WI38 (cell line): ENCODE data around the gene MBOAT1.

ENCODE experiments used
- H3K4me3 ChIP-seq: 2 replicates; pipeline ENCODE4 v1.5.1; 2011; ENCODE audit warnings: low read depth, mild to moderate bottlenecking, control low read depth, low read length
- CTCF ChIP-seq: IDR thresholded peaks from 2 replicates; pipeline ENCODE4 v1.5.1; 2012; ENCODE audit warnings: low read depth, mild to moderate bottlenecking, control low read depth, low read length

Gene MBOAT1

GRCh38 chr6:20202324-20202658 is 10.0 kb downstream of the MBOAT1 start:
- H3K4me3 ChIP-seq: no peak overlapping the region
- no peak for TF ChIP-seq CTCF

- no peak overlapping the region for H3K4me3 ChIP-seq
- no peak for TF ChIP-seq CTCF
Observed at GRCh38 chr6:20200761-20201630, 11.3 kb downstream of the MBOAT1 start.

- no peak for TF ChIP-seq CTCF
- no peak overlapping the region for H3K4me3 ChIP-seq
Observed at GRCh38 chr6:20198775-20199174, 13.5 kb downstream of the MBOAT1 start.

- H3K4me3 ChIP-seq: no peak overlapping the region
- no peak for TF ChIP-seq CTCF
Observed at GRCh38 chr6:20198156-20198774, 14.0 kb downstream of the MBOAT1 start.

GRCh38 chr6:20197251-20197650 is 15.0 kb downstream of the MBOAT1 start:
- H3K4me3 ChIP-seq: no peak overlapping the region
- TF ChIP-seq CTCF: no peak

- no peak for TF ChIP-seq CTCF
- no peak overlapping the region for H3K4me3 ChIP-seq
Observed at GRCh38 chr6:20192625-20193024, 19.6 kb downstream of the MBOAT1 start.

- no peak for TF ChIP-seq CTCF
Observed at GRCh38 chr6:20191992-20192391, 20.3 kb downstream of the MBOAT1 start.

More at GRCh38 chr6:20191992-20192391, 20.3 kb downstream of the MBOAT1 start:
- no peak overlapping the region for H3K4me3 ChIP-seq
